Endothelial cell of umbilical vein (primary cell): ENCODE data around the gene SEMA6A.

Source experiments
- EZH2 ChIP-seq: IDR thresholded peaks from 2 replicates; pipeline ENCODE4 v1.6.1; 2012; ENCODE audit warnings: borderline replicate concordance, low read depth, mild to moderate bottlenecking, moderate library complexity, low read length, inconsistent platforms; ENCODE audit not compliant: severe bottlenecking
- MYC ChIP-seq: IDR thresholded peaks from one replicate; pipeline ENCODE4 v1.6.1; 2011; ENCODE audit warnings: mild to moderate bottlenecking, low read depth, low read length
- TF ChIP-seq, protein P1 (sequence below), 2 donors: IDR thresholded peaks; 1 replicate in 1 of 2; 2 replicates in 1 of 2; pipeline ENCODE4 v1.5.1; 2011; ENCODE audit warnings: low read length in 2 of 2, mild to moderate bottlenecking in 2 of 2, moderate library complexity in 2 of 2, control low read depth in 1 of 2, inconsistent platforms in 1 of 2, low read depth in 1 of 2; ENCODE audit not compliant: insufficient read depth in 1 of 2; ENCODE audit errors: extremely low read depth in 1 of 2

DNA sequence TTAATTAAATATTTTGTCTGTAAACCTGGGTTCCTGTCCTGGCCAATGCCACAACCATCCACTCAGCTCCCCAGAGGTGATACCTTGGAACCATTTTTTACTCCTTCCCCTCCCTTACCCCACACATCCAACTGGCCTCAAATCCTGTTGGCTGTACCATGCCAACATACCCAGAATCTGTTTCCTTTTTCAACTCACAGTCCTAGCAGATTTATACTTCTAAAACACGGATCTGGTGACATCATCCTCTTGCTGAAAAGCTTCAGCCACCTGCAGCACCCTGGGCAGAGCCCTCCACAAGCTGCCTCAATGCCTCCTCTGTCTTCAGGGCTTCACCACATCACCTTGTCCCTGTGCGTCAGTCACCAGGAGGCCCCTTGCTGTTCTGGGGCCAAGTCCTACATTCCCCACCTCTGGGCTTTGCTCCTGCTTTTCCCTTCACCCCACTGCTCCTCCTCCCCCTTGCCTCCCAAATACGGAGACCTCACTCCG is 14.9 kb downstream of the SEMA6A start:
- TF ChIP-seq, protein P1, sequence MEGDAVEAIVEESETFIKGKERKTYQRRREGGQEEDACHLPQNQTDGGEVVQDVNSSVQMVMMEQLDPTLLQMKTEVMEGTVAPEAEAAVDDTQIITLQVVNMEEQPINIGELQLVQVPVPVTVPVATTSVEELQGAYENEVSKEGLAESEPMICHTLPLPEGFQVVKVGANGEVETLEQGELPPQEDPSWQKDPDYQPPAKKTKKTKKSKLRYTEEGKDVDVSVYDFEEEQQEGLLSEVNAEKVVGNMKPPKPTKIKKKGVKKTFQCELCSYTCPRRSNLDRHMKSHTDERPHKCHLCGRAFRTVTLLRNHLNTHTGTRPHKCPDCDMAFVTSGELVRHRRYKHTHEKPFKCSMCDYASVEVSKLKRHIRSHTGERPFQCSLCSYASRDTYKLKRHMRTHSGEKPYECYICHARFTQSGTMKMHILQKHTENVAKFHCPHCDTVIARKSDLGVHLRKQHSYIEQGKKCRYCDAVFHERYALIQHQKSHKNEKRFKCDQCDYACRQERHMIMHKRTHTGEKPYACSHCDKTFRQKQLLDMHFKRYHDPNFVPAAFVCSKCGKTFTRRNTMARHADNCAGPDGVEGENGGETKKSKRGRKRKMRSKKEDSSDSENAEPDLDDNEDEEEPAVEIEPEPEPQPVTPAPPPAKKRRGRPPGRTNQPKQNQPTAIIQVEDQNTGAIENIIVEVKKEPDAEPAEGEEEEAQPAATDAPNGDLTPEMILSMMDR (IDR thresholded peaks at IDR 0.05; ENCODE audit: extremely low read depth in 1 of 2, insufficient read depth in 1 of 2, low read depth in 1 of 2, low read length in 2 of 2): no peak
- TF ChIP-seq EZH2 (no peak), MYC (no peak)
